ENCODE measurements around the gene KIAA1549. TPM values are rescaled to one million over a fixed set of nuclear protein-coding genes. Genes with fewer than 3 reads are reported as not detected.

KIAA1549 gene
- total and polyA plus RNA-seq, 4 donors, result 0.83 to 5.8 (median 3.6) TPM

DNA sequence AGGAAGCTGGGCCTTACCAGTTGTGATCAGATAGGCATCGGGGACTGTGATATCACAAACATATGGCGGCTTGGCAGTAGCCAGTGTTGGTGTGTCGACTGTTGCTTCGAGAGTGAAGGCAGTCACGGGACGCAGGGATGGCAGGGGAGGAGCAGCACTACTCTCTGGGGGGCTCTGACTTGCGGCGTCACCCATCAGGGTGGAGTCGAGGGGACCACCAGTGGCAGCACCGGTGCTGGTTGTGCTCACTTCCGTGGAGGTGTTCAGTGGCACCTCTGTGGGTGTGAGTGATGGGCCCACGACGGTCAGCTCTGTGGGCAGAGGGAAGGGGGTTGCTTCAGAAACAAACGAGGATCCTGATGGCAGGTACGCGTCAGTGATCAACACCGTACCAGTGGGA is 64.5 kb downstream of the KIAA1549 start:
- Histone ChIP-seq H3K27me3 (ENCODE audit: control insufficient read depth in 3 of 3, insufficient read depth in 3 of 3, low read length in 2 of 3) (no peaks in the 10 kb centered on the region), H3K9me3 (ENCODE audit: control insufficient read depth in 4 of 4, insufficient read depth in 3 of 4, low read length in 3 of 4) (no peaks in the 10 kb centered on the region), H3K4me1 (ENCODE audit: control insufficient read depth in 5 of 5, insufficient read depth in 5 of 5, low read length in 5 of 5) (no peaks in the 10 kb centered on the region), H3K4me3 (no peak overlapping the region), H3K9ac (ENCODE audit: insufficient read depth in 1 of 2, low read length in 2 of 2) (no peak overlapping the region), H3K36me3 (ENCODE audit: control insufficient read depth in 4 of 4, insufficient read depth in 4 of 4, low read length in 4 of 4) (peaks cover 0 to 30% (median 14%) of the 10 kb centered on the region in 4 donors), H3K27ac (ENCODE audit: low read depth in 1 of 2, low read length in 1 of 2) (no peak overlapping the region)
- WGBS, 2 donors, result 92 to 94% methylated on average over 17 of the region's 17 CpGs
- ATAC-seq (ENCODE audit: insufficient read depth, low FRiP score) (no peak), DNase-seq (no peak)
- TF ChIP-seq, protein P1, sequence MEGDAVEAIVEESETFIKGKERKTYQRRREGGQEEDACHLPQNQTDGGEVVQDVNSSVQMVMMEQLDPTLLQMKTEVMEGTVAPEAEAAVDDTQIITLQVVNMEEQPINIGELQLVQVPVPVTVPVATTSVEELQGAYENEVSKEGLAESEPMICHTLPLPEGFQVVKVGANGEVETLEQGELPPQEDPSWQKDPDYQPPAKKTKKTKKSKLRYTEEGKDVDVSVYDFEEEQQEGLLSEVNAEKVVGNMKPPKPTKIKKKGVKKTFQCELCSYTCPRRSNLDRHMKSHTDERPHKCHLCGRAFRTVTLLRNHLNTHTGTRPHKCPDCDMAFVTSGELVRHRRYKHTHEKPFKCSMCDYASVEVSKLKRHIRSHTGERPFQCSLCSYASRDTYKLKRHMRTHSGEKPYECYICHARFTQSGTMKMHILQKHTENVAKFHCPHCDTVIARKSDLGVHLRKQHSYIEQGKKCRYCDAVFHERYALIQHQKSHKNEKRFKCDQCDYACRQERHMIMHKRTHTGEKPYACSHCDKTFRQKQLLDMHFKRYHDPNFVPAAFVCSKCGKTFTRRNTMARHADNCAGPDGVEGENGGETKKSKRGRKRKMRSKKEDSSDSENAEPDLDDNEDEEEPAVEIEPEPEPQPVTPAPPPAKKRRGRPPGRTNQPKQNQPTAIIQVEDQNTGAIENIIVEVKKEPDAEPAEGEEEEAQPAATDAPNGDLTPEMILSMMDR (IDR thresholded peaks at IDR 0.05; ENCODE audit: control extremely low read depth, extremely low read depth), result no peak

DNA sequence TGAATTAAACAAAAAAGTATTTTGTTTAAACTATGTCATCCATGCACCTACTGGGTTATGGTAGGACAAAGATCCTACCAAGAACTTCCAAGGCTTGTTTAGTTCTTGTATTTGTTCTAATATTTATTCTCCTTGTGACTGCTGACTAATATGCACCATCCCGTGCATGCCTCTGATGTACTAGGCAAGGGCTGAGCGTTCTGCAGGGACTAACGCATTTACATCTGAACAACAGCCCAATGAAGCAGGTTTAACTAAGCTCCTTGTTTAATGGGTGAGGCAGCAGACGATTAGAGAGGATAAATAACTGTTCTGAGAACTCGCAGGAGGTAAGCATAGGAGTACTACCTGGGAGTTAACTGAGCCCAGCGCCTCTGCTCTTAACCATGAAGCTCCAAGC is 64.9 kb downstream of the KIAA1549 start:
- Histone ChIP-seq H3K4me1 (ENCODE audit: control insufficient read depth in 5 of 5, insufficient read depth in 5 of 5, low read length in 5 of 5) (no peaks in the 10 kb centered on the region), H3K9me3 (ENCODE audit: control insufficient read depth in 4 of 4, insufficient read depth in 3 of 4, low read length in 3 of 4) (no peaks in the 10 kb centered on the region), H3K36me3 (ENCODE audit: control insufficient read depth in 4 of 4, insufficient read depth in 4 of 4, low read length in 4 of 4) (peaks cover 0 to 30% (median 14%) of the 10 kb centered on the region in 4 donors), H3K9ac (ENCODE audit: insufficient read depth in 1 of 2, low read length in 2 of 2) (no peak overlapping the region), H3K27me3 (ENCODE audit: control insufficient read depth in 3 of 3, insufficient read depth in 3 of 3, low read length in 2 of 3) (no peaks in the 10 kb centered on the region), H3K27ac (ENCODE audit: low read depth in 1 of 2, low read length in 1 of 2) (no peak overlapping the region), H3K4me3 (no peak overlapping the region)
- WGBS, 2 donors, result 96% methylated on average over 6 of the region's 6 CpGs
- no peak for DNase-seq
- no peak for ATAC-seq (ENCODE audit: insufficient read depth, low FRiP score)
- TF ChIP-seq, protein P1 (IDR thresholded peaks at IDR 0.05; ENCODE audit: control extremely low read depth, extremely low read depth), result no peak

DNA sequence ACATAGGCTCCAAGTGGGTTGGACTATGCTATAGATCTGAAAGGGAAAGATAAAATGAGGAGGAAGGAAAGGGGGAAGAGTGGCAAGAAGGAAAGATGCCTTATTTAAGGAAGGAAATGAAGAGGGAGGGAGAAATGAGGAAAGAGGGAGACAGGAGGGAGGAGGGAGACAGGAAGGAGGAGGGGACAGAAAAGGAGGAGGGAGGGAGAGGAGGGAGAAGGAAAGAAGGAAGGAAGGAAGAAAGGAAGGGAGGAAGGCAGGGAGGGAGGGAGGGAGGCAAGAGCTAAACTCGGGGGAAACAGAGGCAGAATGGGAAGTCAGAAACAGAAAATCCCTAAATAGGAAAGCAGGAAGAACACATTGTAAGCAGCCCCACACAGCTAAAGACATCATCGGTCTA is 67.4 kb downstream of the KIAA1549 start:
- no peak overlapping the region for H3K4me3 ChIP-seq
- H3K27me3 ChIP-seq (ENCODE audit: control insufficient read depth in 3 of 3, insufficient read depth in 3 of 3, low read length in 2 of 3), result no peaks in the 10 kb centered on the region
- peaks cover 0 to 31% (median 15%) of the 10 kb centered on the region in 4 donors for H3K36me3 ChIP-seq (ENCODE audit: control insufficient read depth in 4 of 4, insufficient read depth in 4 of 4, low read length in 4 of 4)
- 61 to 70% methylated on average over 2 of the region's 2 CpGs for WGBS, 2 donors
- H3K9me3 ChIP-seq (ENCODE audit: control insufficient read depth in 4 of 4, insufficient read depth in 3 of 4, low read length in 3 of 4), result no peaks in the 10 kb centered on the region
- DNase-seq, result no peak
- no peak overlapping the region for H3K27ac ChIP-seq (ENCODE audit: low read depth in 1 of 2, low read length in 1 of 2)
- TF ChIP-seq, protein P1 (IDR thresholded peaks at IDR 0.05; ENCODE audit: control extremely low read depth, extremely low read depth), result no peak
- H3K4me1 ChIP-seq (ENCODE audit: control insufficient read depth in 5 of 5, insufficient read depth in 5 of 5, low read length in 5 of 5), result no peaks in the 10 kb centered on the region
- no peak for ATAC-seq (ENCODE audit: insufficient read depth, low FRiP score)
- H3K9ac ChIP-seq (ENCODE audit: insufficient read depth in 1 of 2, low read length in 2 of 2), result no peak overlapping the region

DNA sequence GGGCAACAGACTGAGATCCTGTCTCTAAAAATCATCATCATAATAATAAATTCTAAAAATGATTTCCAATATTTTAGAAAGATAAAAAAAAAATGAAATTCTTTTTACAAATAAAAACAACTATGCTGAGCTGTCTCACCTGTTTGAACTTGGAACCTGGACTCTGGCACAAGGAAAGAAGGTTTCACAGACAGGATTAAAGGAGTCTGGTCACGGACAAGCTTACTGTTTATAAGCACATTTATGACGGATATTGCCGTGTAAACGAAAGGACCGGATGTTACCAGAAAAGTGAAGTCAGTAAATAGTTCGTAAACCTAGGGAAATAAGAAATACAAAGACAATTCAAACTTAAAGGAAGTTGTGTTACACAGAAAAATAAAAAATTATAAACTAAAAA is 70.2 kb downstream of the KIAA1549 start:
- TF ChIP-seq, protein P1 (IDR thresholded peaks at IDR 0.05; ENCODE audit: control extremely low read depth, extremely low read depth), result no peak
- no peak for DNase-seq
- no peak overlapping the region for H3K9ac ChIP-seq (ENCODE audit: insufficient read depth in 1 of 2, low read length in 2 of 2)
- no peak overlapping the region for H3K4me3 ChIP-seq
- peaks cover 0 to 19% (median 7%) of the 10 kb centered on the region in 4 donors for H3K36me3 ChIP-seq (ENCODE audit: control insufficient read depth in 4 of 4, insufficient read depth in 4 of 4, low read length in 4 of 4)
- H3K9me3 ChIP-seq (ENCODE audit: control insufficient read depth in 4 of 4, insufficient read depth in 3 of 4, low read length in 3 of 4), result no peaks in the 10 kb centered on the region
- no peaks in the 10 kb centered on the region for H3K4me1 ChIP-seq (ENCODE audit: control insufficient read depth in 5 of 5, insufficient read depth in 5 of 5, low read length in 5 of 5)
- 67 to 70% methylated on average over 6 of the region's 6 CpGs for WGBS, 2 donors
- no peaks in the 10 kb centered on the region for H3K27me3 ChIP-seq (ENCODE audit: control insufficient read depth in 3 of 3, insufficient read depth in 3 of 3, low read length in 2 of 3)
- no peak for ATAC-seq (ENCODE audit: insufficient read depth, low FRiP score)
- no peak overlapping the region for H3K27ac ChIP-seq (ENCODE audit: low read depth in 1 of 2, low read length in 1 of 2)
